ENCODE data around the gene EEF1B2.
"Not testable (repeated sequence)": the region's sequence is repeated elsewhere in the genome, so short reads cannot be mapped to it uniquely, and the experiment has no call there.

EEF1B2 gene

DNA sequence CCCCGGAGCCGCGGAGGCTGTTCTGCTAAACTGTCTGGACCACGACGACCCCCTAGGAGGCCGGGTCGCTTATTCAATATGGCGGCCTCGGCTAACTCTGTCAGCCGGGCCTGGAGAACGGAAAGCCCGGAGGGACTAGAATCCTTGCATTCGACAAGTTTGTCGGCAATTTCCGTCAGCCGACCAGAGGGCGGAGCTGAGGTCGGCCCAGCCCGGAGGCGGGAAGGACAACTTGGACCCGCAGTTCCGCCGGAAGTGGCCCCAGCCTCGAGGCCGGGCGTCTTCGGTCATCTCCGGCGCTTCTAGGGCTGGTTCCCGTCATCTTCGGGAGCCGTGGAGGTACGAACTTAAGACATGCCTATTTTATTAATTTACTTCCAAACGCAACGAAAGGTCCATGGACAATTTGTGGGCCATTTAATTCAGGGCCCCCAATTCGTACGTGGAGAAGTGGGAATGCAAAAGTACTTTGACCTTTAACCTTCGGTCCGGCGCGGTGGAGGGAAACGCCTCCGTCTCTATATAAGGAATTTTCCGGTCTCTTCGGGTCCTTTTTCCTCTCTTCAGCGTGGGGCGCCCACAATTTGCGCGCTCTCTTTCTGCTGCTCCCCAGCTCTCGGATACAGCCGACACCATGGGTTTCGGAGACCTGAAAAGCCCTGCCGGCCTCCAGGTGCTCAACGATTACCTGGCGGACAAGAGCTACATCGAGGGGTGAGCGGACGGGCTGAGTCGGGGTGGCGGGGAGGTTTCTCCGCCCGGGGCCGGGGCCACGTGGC, at the start of gene EEF1B2, which contains the start of gene NDUFS1:
Gene EEF1B2, plus strand, starts transcription at position 550 of the 779 bp plus-strand sequence. Its CDS starts 85 bp downstream, at position 635.
Gene NDUFS1, minus strand, starts transcription at position 99 of the 779 bp plus-strand sequence. CDS start 5,766 bp downstream, outside the sequence.
- DNase-seq (ENCODE audit: low read depth) = peak; percentile 82

GRCh38 chr2:206112108-206112507, 47.6 kb upstream of the EEF1B2 start:
- DNase-seq (ENCODE audit: low read depth) = no peak

GRCh38 chr2:206112846-206113547, 46.7 kb upstream of the EEF1B2 start:
- DNase-seq (ENCODE audit: low read depth) = no peak

- no peak for DNase-seq (ENCODE audit: low read depth)
Observed at GRCh38 chr2:206115026-206115578, 44.6 kb upstream of the EEF1B2 start.

GRCh38 chr2:206116278-206116677, 43.4 kb upstream of the EEF1B2 start:
- DNase-seq (ENCODE audit: low read depth) = no peak

GRCh38 chr2:206122569-206122968, 37.1 kb upstream of the EEF1B2 start:
- DNase-seq (ENCODE audit: low read depth) = not testable (repeated sequence)

DNA sequence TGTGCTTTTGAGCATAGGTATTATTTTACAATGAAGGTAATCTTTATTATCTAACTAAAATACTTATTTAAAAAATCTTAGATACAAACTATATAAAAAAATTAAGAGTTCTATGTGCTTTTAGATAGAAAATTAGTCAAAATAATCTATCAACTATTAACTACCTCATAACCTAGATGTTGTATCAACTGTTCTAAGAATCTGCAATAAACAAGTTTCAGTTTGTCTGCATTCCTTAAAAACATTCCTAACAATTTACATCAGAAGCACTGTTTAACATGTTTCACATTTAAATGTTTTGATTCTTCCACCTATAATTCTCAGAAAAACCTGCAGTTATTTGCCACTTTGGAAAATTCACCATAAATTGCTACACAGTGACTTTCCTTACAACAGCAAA, 33.8 kb upstream of the EEF1B2 start:
- DNase-seq (ENCODE audit: low read depth) = no peak

DNA sequence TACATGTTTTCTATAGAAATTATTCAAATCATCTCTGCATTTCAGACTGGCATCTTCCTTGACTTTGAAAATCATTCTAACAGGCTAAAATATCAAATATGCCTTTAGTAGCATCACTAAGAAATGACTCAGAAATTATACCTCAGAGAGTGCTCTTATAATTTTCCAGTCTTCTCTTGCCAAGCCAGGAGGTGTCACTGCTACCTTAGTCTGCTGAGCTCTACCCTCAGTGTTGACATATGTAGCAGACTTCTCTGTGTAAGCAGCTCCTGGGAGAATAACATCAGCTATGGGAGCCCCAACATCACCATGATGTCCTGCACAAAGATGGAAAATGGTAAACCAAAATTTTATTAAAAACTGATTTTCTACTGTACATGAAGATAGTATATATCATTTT, 32.0 kb upstream of the EEF1B2 start:
- no peak for DNase-seq (ENCODE audit: low read depth)

GRCh38 chr2:206143451-206143850, 16.2 kb upstream of the EEF1B2 start:
- no peak for DNase-seq (ENCODE audit: low read depth)

- DNase-seq (ENCODE audit: low read depth) = no peak
Observed at GRCh38 chr2:206144383-206144782, 15.3 kb upstream of the EEF1B2 start.

DNA sequence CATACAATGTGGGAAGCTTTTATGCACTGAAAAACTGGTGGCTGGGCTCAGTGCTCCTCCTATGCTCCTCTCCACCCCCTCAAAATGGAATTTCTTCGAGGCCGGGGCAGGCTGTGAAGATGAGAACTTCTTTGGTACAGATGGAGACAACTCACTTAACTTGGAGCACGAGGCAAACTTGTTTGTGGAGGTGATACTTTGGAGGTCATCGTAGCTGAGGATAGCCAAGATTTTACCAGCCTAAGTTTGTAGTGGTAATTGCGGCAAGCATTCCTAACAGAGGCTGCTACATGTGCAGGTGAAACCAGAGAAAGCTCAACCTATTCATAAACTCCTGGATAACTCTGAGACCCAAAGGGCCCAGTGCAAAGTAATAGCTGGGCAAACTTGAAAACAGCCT, 14.0 kb upstream of the EEF1B2 start:
- no peak for DNase-seq (ENCODE audit: low read depth)

DNA sequence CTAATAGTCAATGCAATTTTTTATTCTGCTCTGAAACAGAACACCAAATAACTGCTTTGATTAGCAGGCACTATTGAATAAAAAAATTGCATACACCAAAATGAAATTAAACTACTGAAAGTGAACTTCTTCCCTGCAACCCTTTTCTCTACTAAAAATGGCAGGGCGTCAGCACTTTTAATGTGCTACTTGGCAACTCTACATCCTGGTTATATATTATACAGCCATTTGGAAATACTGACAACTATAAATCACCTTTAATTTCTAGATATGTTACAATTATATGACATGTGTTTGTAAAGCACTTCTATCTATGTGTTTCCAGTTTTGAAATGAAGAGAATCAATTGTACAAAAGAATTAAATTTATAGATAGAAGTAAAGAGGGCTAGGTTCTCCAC, 10.4 kb upstream of the EEF1B2 start:
- no peak for DNase-seq (ENCODE audit: low read depth)

DNA sequence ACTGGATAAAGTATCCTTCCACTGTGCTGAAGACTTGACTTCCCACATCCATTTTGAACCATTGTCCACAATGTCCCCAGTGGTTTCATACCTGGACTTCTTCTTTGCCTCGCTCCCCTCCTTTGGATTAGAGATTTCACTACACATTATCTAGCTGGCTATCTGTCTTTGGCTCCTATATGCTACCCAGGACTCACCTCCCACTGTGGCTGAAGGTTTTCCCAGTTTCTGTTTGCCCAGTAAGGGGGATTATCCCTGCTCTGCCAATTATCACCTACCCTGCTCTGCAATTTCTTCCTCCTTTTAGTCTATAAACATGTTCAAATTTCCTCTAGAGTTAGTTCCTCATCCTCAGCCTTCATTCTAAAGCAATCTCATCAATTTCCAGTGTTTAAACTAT, 9.5 kb upstream of the EEF1B2 start:
- DNase-seq (ENCODE audit: low read depth) = no peak

DNA sequence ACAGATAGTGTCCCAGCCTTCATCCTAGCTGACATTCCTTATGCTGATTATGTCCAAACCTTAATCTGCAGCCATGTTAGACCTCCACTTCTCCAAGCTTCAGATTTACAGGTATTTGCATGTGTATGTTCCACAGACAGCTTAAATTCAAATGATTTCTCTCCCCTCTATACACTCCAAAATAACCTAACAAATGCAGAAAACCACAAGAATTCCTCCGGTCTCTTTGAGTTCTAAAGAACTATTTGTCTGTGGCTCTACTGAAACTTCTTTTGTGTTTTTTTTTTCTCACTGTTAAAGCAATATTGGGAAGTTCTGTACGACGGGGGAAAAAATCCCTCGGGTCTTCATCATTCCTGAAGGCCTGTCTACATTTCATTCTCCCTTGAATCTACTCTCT, 9.1 kb upstream of the EEF1B2 start:
- no peak for DNase-seq (ENCODE audit: low read depth)

- no peak for DNase-seq (ENCODE audit: low read depth)
Observed at GRCh38 chr2:206154197-206154596, 5.5 kb upstream of the EEF1B2 start.

DNA sequence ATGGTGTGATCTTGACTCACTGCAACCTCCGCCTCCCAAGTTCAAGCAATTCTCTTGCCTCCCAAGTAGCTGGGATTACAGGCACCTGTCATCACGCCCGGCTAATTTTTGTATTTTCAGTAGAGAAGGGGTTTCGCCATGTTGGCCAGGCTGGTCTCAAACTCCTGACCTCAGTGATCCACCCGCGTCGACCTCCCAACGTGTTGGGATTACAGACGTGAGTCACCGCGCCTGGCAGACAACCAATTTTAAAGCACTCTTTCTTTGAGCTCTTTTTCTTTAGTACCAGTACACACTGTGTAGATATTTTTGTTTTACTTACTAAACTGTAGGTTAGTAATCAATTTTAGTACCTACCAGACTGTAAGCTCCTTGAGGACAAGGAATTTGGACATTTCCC, 2.7 kb upstream of the EEF1B2 start:
- DNase-seq (ENCODE audit: low read depth) = not testable (repeated sequence)

DNA sequence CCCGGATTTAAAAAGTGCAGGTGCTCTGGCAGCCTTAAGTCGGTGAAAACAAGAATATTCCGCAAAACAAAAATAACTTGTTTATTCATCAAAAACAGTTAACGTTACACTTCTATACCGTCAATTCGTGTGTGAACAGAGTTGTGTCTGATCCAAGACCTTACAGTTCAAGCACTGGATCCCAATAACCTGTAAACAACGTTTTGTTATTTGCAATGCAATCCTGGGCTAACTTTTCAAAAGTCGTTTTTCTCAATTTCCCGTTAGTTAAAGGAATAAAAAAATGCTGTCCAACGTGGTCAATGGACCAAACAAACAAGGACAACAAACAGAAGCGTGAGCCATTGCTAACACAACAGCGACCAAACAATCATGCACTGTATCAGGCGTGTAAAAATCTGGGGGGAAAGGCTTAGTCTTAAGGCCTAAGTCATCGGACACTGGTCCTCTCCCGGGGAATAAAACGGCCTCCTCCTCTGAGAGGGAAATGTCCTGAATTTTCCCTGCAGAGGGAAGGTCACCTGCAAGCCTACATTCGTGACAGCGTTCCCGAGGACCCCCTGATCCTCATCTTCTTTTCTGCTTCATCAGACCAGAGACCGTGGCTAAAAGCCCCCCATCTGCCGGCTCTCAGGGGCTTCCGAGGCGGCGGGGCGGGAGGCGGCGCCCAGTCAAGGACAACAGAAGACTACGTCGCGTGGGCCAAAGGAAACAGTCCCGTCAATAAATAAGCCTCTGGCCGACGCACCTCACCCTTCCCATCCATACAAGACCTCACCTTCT, 941 bp upstream of the EEF1B2 start:
- DNase-seq (ENCODE audit: low read depth) = no peak

DNA sequence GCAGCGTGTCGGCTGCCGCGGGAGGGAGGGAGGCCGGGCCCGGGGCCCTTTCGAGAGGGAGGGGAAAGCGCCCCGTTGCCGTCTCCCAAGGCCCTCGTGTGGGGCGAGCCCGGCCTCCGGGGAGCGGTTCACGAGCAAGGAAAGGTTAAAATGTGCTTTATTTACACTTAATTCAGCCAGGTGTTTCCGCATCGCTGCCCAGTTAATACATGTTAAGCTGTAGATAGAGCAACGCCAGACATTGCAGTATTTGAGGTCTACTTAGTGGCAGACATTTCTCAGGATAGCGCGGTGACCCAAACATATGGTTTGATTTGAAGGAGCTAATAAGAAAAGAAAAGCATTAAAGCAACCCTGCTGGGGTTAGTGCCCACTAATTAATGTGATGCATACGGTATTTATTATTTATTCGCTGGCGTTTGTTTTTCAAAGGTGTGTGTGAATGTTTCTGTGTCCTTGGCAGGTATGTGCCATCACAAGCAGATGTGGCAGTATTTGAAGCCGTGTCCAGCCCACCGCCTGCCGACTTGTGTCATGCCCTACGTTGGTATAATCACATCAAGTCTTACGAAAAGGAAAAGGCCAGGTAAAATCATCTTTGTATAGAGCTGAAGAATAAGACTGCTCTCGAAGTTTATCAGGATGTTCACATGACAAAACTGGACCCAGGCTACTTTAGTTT, 571 bp downstream of the EEF1B2 start:
- no peak for DNase-seq (ENCODE audit: low read depth)

- no peak for DNase-seq (ENCODE audit: low read depth)
Observed at GRCh38 chr2:206160807-206161179, 1.1 kb downstream of the EEF1B2 start.

DNA sequence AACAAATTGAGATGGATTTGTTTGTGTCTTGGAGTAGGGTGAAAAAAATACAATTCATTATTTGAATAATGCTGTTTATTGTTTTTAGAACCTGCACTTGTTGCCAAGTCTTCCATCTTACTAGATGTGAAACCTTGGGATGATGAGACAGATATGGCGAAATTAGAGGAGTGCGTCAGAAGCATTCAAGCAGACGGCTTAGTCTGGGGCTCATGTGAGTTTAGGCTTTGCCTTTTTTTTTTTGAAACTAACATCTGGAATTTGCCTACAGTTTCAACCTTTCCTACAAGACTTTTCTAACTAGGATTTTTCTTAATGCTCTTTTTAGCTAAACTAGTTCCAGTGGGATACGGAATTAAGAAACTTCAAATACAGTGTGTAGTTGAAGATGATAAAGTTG, 2.7 kb downstream of the EEF1B2 start:
- DNase-seq (ENCODE audit: low read depth) = not testable (repeated sequence)

GRCh38 chr2:206163251-206163880, 3.7 kb downstream of the EEF1B2 start:
- DNase-seq (ENCODE audit: low read depth) = no peak
